HUES48 (cell line): ENCODE results near the gene PHKA2.

Experiments used
- H3K27ac ChIP-seq: one replicate; pipeline ENCODE4 v1.7.0; 2013; ENCODE audit warnings: low read depth, low read length, inconsistent platforms
- H3K27me3 ChIP-seq: 2 replicates; pipeline ENCODE4 v1.6.1; 2013; ENCODE audit warnings: mild to moderate bottlenecking, low read length; ENCODE audit not compliant: control insufficient read depth, insufficient read depth
- H3K36me3 ChIP-seq: 2 replicates; pipeline ENCODE4 v1.6.1; 2013; ENCODE audit warnings: low read length; ENCODE audit not compliant: control insufficient read depth, insufficient read depth
- H3K4me1 ChIP-seq: 2 replicates; pipeline ENCODE4 v1.6.1; 2013; ENCODE audit warnings: mild to moderate bottlenecking, low read length; ENCODE audit not compliant: control insufficient read depth, insufficient read depth
- H3K4me3 ChIP-seq: 2 replicates; pipeline ENCODE4 v1.5.1; 2013; ENCODE audit warnings: mild to moderate bottlenecking, low read depth, low read length
- H3K9ac ChIP-seq: 2 replicates; pipeline ENCODE4 v1.6.1; 2013; ENCODE audit warnings: mild to moderate bottlenecking, low read depth, low read length, moderate library complexity
- H3K9me3 ChIP-seq: 2 replicates; pipeline ENCODE4 v1.6.1; 2013; ENCODE audit warnings: low read length; ENCODE audit not compliant: control insufficient read depth, insufficient read depth

Gene PHKA2

DNA sequence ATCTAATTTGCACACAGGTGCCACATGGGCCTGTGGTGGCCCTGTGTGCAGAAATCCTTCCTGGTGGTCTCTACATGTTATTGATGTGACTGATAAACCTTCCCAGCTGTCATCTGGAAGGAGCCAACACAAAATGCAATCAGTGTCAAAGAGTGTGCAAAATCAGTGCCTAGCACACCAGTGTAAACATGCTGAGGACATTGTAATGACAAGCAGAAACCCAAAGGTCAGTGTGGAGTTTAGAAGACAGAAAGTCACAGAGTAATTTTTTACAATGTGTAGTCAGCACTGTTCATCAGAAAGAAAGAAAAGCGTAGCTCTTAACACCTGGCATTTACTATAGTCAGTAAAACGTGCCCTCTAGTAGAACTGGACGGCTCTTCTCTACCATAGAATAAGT, 50.3 kb downstream of the PHKA2 start:
- no peak overlapping the region for H3K4me3 ChIP-seq
- H3K27ac ChIP-seq, result no peak overlapping the region
- no peaks in the 10 kb centered on the region for H3K27me3 ChIP-seq
- H3K36me3 ChIP-seq, result peaks cover 39% of the 10 kb centered on the region
- peaks cover 8% of the 10 kb centered on the region; the same call in 1 of the 2 replicates for H3K9me3 ChIP-seq
- H3K4me1 ChIP-seq, result 0 out of 2 replicates have a peak, but pooled peaks cover 3% of the 10 kb centered on the region
- H3K9ac ChIP-seq, result no peak overlapping the region

DNA sequence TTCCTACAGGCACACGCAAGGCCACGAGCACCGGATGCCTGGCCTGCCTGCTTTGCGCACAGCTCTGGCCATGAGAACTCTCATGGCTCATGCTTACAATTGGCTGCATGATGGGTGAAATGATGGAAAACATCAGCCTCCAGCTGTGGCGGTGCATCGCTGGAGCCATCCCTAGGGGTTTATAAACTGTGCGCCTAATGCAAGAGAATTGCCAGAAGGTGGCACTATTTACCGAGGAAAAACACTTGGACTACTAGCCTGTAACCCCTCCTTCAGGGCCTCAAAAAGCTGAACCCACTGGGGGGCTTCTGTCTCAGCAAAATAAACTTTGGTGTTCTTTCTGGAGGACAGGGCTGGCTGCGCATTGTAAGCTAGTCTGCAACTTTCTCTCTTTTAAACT, 51.9 kb downstream of the PHKA2 start:
- Histone ChIP-seq H3K4me1 (no peaks in the 10 kb centered on the region), H3K4me3 (no peak overlapping the region), H3K9me3 (peaks cover 23% of the 10 kb centered on the region; the same call in 1 of the 2 replicates), H3K27ac (no peak overlapping the region), H3K36me3 (peaks cover 33% of the 10 kb centered on the region), H3K9ac (no peak overlapping the region), H3K27me3 (no peaks in the 10 kb centered on the region)

DNA sequence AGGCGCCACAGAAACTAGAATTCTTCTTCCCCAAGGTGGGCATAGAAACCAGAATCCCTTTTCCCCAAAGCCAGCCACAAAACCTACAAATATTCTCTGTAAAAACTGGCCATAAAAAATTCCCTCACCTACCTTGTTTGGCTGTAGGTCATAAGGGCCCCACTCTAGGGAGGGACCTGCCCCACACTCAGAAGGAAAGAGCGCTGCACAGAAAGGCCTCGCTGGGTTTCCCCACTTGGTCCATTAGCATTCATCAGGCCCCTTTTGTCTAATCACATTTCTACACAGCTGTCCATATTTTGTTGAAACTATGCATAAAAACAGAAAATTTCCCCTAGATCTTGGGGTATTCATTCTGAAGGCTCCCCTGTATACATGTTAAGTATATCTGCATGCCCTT, 54.1 kb downstream of the PHKA2 start:
- peaks cover 36% of the 10 kb centered on the region for H3K36me3 ChIP-seq
- H3K4me3 ChIP-seq, result no peak overlapping the region
- H3K27ac ChIP-seq, result no peak overlapping the region
- no peaks in the 10 kb centered on the region for H3K27me3 ChIP-seq
- H3K9me3 ChIP-seq, result peaks cover 19% of the 10 kb centered on the region; the same call in 1 of the 2 replicates
- H3K9ac ChIP-seq, result no peak overlapping the region
- H3K4me1 ChIP-seq, result no peaks in the 10 kb centered on the region

DNA sequence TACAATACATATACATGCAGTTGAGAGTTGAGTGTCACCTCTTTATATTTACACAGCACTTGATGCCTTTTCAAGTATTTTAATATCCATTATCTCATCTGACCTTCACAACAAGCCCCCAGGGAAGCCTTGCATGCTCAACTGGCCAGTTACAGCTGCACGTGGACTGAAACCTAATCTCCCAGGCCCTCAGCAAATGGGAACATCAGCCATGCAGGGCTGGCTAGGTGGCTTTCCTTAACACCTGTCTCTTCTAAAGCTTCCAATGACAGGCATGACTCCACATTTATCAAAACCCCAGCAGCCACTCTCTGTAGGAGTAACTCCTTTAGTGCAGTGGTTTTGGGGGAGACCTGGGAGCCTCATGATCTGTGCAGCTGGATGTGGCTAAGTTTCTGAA, 56.4 kb downstream of the PHKA2 start:
- H3K4me1 ChIP-seq, result no peaks in the 10 kb centered on the region
- no peak overlapping the region for H3K9ac ChIP-seq
- H3K27me3 ChIP-seq, result no peaks in the 10 kb centered on the region
- peaks cover 24% of the 10 kb centered on the region for H3K9me3 ChIP-seq
- no peak overlapping the region for H3K4me3 ChIP-seq
- H3K36me3 ChIP-seq, result peaks cover 50% of the 10 kb centered on the region
- no peak overlapping the region for H3K27ac ChIP-seq

DNA sequence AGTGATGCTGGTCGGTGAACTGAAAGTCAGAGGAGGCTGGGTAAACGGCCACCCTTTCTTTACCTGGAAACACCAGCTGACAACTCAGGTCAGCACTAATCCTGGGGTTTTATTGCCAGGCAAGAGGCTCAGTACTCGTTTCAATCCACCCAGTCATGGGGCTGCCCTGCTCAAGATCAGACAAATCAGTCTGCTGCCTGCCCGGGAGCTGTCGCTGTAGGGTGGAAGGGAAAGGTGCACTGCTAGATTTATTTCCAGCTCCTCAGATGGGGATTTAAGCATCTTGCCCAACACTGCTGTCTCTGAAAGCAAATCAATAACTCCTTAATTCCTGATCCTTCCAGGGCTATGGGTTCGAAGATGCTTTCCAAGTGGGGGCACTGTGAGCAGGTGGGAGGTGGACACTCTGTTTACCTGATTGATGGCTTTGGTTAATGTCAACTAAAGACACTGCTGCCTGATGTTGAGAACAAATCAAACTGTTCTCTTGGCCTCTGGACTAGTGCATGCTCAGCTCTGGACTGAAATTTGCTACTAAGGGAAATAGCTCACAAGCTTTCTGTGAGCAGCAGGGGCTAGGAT, 59.3 kb downstream of the PHKA2 start:
- Histone ChIP-seq H3K9ac (no peak overlapping the region), H3K27me3 (no peaks in the 10 kb centered on the region), H3K4me3 (no peak overlapping the region), H3K4me1 (no peaks in the 10 kb centered on the region), H3K9me3 (peaks cover 30% of the 10 kb centered on the region), H3K36me3 (peaks cover 38% of the 10 kb centered on the region), H3K27ac (no peak overlapping the region)

DNA sequence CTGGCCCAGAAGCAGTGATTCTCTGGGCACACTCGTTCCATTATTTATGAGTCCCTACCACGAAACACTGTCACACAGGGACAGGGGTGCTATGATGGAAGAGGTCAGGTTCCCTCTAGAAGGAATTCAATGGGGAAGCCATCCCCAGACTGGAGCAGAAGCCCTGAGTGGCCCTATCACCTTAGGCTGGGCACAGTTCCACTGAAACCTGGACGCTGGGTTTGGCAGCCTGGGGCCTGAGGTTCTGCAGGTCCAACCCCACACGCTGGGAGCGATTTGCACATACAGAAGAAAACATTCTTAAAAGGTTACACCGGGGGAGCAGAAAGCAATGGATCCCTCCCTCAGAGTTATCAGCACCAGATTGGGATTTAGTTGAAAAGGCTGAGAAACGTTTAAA, 63.3 kb downstream of the PHKA2 start:
- no peaks in the 10 kb centered on the region for H3K27me3 ChIP-seq
- peaks cover 47% of the 10 kb centered on the region for H3K36me3 ChIP-seq

DNA sequence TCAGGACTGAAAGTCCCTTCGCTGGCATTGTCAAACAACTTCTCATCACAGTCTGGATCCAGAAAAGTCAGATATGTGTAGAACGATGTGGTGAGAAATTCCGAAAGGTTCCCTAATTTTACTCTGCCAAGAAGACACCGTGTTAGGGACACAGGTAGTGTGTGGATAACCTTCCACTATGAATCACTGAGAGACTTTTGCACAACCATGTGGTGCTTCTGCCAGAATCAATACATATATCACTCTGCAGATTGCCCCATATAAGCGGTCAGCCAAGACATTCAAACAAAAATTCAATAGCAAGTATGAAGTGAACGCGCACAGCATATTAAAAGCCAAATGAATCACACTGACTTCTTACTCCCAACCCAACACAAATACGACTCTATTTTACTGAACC, 63.8 kb downstream of the PHKA2 start:
- Histone ChIP-seq H3K9ac (no peak overlapping the region), H3K9me3 (peaks cover 26% of the 10 kb centered on the region), H3K4me1 (no peaks in the 10 kb centered on the region), H3K36me3 (peaks cover 42% of the 10 kb centered on the region), H3K4me3 (no peak overlapping the region), H3K27me3 (no peaks in the 10 kb centered on the region), H3K27ac (no peak overlapping the region)

More for the DNA sequence above, 63.3 kb downstream of the PHKA2 start:
- Histone ChIP-seq H3K4me3 (no peak overlapping the region), H3K9me3 (peaks cover 26% of the 10 kb centered on the region), H3K4me1 (no peaks in the 10 kb centered on the region), H3K27ac (no peak overlapping the region), H3K9ac (no peak overlapping the region)

DNA sequence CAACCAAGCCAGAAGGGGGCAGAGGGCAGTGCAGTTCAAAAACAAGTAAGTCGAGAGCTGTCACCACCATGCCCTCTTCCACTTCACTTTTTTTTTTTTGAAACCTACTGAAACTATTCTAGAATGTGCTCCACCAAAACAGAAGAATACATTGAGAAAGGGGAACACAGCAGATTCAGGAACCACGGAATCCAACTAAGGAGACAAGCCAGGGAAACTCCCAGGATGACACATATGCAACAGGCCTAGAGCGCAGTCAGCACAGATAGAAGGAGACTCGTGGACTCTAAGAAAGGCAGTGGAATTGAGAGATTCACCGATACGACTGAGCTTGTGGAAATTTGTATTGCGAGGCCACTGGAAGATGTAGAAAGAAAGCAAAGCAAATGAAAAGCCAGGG, 66.1 kb downstream of the PHKA2 start:
- Histone ChIP-seq H3K36me3 (peaks cover 40% of the 10 kb centered on the region), H3K9me3 (peaks cover 27% of the 10 kb centered on the region; the same call in 1 of the 2 replicates), H3K9ac (no peak overlapping the region), H3K4me3 (no peak overlapping the region), H3K27me3 (no peaks in the 10 kb centered on the region), H3K4me1 (no peaks in the 10 kb centered on the region), H3K27ac (no peak overlapping the region)

DNA sequence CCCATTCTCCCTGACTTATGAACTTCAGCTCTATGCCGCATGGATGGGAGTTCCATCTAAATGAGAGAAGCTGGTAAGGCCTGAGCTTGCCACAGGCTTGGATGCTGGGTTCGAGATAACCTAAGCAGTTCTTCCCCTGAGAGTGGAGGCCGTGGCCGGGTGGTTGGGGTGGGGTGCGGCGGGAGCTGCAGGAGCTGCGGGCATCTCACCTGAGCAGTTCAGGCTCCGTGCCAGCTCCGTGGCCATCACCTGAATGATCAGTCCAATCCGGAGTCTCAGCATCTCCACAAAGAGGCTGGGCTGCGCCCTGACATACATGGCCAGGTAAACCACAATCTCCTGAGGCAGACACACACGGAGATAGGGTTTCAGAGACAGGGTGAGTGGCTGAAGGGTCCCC, 77.6 kb downstream of the PHKA2 start:
- H3K9ac ChIP-seq, result no peak overlapping the region
- H3K4me1 ChIP-seq, result no peaks in the 10 kb centered on the region
- H3K27ac ChIP-seq, result no peak overlapping the region
- no peak overlapping the region for H3K4me3 ChIP-seq
- no peaks in the 10 kb centered on the region for H3K27me3 ChIP-seq
- H3K36me3 ChIP-seq, result peaks cover 60% of the 10 kb centered on the region
- peaks cover 20% of the 10 kb centered on the region for H3K9me3 ChIP-seq

DNA sequence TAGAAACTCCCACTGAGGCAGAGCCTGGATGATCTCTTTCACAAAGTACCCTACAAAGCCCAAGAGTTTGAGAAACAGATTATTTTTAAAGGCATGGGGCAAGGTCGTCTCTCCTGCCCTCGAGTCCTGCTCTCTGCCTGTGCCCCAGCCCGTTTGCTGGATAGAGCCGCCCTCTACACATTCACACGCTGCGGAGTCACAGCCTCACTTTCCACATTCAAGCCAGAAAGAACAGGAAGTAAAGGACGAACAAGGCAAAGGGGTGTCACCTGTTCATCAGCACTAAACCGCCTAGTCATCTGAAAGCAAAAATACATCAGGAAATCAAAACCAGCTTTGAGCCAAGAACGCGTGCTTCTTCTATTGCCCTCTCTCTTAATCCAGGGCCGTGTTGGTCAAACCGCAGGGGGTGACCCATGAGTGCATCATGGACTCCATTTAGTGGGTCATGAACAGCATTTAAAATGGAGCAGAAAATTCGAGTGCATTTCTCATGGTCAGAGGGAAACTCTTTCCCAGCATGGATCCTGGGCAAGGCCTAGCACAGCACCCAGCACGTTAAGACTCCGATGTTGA, 83.4 kb downstream of the PHKA2 start:
- Histone ChIP-seq H3K4me3 (no peak overlapping the region), H3K9ac (no peak overlapping the region), H3K27ac (no peak overlapping the region), H3K4me1 (no peaks in the 10 kb centered on the region), H3K27me3 (no peaks in the 10 kb centered on the region), H3K9me3 (peaks cover 24% of the 10 kb centered on the region), H3K36me3 (peaks cover 30% of the 10 kb centered on the region)

DNA sequence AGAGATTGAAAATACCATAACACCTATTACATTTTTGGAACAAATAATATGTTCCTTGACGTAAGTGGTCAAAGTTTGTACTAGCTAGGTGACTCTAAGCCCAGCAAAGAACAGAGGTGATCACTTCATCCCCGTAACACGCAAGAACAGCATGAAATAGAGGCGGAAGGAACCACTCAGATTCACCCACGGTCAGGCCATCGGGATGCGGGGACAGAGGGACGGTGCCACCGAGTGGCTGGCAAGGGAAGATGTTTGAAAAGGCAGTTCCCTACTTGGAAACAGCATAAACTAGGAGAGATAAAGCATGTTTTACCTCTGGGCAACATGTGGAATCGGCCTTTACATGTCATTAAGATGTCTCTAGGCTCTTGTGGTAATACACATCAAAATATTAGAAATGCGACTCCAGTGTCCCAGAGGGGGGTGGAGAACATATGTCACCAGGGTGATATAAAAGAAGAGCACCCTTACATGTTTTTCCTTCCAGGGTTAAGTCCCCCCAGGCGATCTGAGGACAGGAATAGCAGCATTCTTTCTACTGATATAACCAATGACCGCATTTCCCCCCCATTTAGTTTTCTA, 84.0 kb downstream of the PHKA2 start:
- Histone ChIP-seq H3K9ac (no peak overlapping the region), H3K27me3 (no peaks in the 10 kb centered on the region), H3K4me1 (no peaks in the 10 kb centered on the region), H3K36me3 (peaks cover 26% of the 10 kb centered on the region), H3K27ac (no peak overlapping the region), H3K9me3 (peaks cover 24% of the 10 kb centered on the region), H3K4me3 (no peak overlapping the region)
